Measurements from ENCODE around the gene PDZD2. TPM values are rescaled to one million over a fixed set of nuclear protein-coding genes. Genes with fewer than 3 reads are reported as not detected.

Gene PDZD2
- total RNA-seq, 1 donor from 2014 or later: 6.7 TPM

GRCh38 chr5:31954091-31954490, 315.2 kb downstream of the PDZD2 start:
- DNase-seq (ENCODE audit: low read depth): no peak
- no peak for TF ChIP-seq CTCF (IDR thresholded peaks at IDR 0.05; ENCODE audit: insufficient read depth, low read length, poor library complexity, severe bottlenecking)
- Histone ChIP-seq H3K27me3 (ENCODE audit: control insufficient read depth, insufficient read depth, low read length) (no peaks in the 10 kb centered on the region), H3K4me3 (ENCODE audit: low read depth, low read length) (no peak overlapping the region), H3K36me3 (ENCODE audit: control insufficient read depth, insufficient read depth, low read length) (no peaks in the 10 kb centered on the region)

- no peak for TF ChIP-seq CTCF (IDR thresholded peaks at IDR 0.05; ENCODE audit: insufficient read depth, low read length, poor library complexity, severe bottlenecking)
- Histone ChIP-seq H3K4me3 (ENCODE audit: low read depth, low read length) (no peak overlapping the region), H3K36me3 (ENCODE audit: control insufficient read depth, insufficient read depth, low read length) (no peaks in the 10 kb centered on the region), H3K27me3 (ENCODE audit: control insufficient read depth, insufficient read depth, low read length) (no peaks in the 10 kb centered on the region)
- DNase-seq (ENCODE audit: low read depth): no peak
These were observed 318.2 kb downstream of the PDZD2 start for GRCh38 chr5:31957151-31957550.

GRCh38 chr5:31962351-31962751, 323.4 kb downstream of the PDZD2 start:
- TF ChIP-seq CTCF (IDR thresholded peaks at IDR 0.05; ENCODE audit: insufficient read depth, low read length, poor library complexity, severe bottlenecking): no peak
- no peak overlapping the region for H3K4me3 ChIP-seq (ENCODE audit: low read depth, low read length)
- H3K36me3 ChIP-seq (ENCODE audit: control insufficient read depth, insufficient read depth, low read length): no peaks in the 10 kb centered on the region
- no peak for DNase-seq (ENCODE audit: low read depth)
- no peaks in the 10 kb centered on the region for H3K27me3 ChIP-seq (ENCODE audit: control insufficient read depth, insufficient read depth, low read length)

DNA sequence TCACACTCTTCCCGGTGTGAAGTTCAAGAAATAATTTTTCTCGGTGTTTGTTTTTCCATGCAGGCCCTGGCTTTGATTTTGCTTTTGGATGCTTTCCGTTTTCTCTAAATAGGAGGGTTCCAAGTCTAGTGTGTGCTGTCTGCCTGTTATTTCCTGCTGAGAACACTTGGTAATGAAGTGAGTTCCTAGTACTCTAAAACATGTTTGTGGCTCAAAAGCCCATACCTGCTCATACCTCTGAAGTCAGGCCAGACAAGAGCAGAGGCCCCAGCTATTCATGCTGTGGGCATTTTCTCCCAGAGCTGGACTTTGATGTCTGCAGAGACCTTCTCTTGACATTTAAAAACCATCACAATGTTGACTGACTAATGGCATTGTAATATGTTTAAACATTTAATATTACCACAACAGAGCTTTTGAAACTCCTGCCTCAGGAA, 324.0 kb downstream of the PDZD2 start:
- peak; percentile 5 for DNase-seq (ENCODE audit: low read depth)
- Histone ChIP-seq H3K36me3 (ENCODE audit: control insufficient read depth, insufficient read depth, low read length) (no peaks in the 10 kb centered on the region), H3K4me3 (ENCODE audit: low read depth, low read length) (no peak overlapping the region), H3K27me3 (ENCODE audit: control insufficient read depth, insufficient read depth, low read length) (no peaks in the 10 kb centered on the region)
- no peak for TF ChIP-seq CTCF (IDR thresholded peaks at IDR 0.05; ENCODE audit: insufficient read depth, low read length, poor library complexity, severe bottlenecking)

GRCh38 chr5:31963358-31964006, 324.6 kb downstream of the PDZD2 start:
- Histone ChIP-seq H3K4me3 (ENCODE audit: low read depth, low read length) (no peak overlapping the region), H3K27me3 (ENCODE audit: control insufficient read depth, insufficient read depth, low read length) (no peaks in the 10 kb centered on the region), H3K36me3 (ENCODE audit: control insufficient read depth, insufficient read depth, low read length) (no peaks in the 10 kb centered on the region)
- DNase-seq (ENCODE audit: low read depth): no peak
- no peak for TF ChIP-seq CTCF (IDR thresholded peaks at IDR 0.05; ENCODE audit: insufficient read depth, low read length, poor library complexity, severe bottlenecking)

- H3K4me3 ChIP-seq (ENCODE audit: low read depth, low read length): no peak overlapping the region
- H3K27me3 ChIP-seq (ENCODE audit: control insufficient read depth, insufficient read depth, low read length): no peaks in the 10 kb centered on the region
- no peaks in the 10 kb centered on the region for H3K36me3 ChIP-seq (ENCODE audit: control insufficient read depth, insufficient read depth, low read length)
- DNase-seq (ENCODE audit: low read depth): no peak
- TF ChIP-seq CTCF (IDR thresholded peaks at IDR 0.05; ENCODE audit: insufficient read depth, low read length, poor library complexity, severe bottlenecking): no peak
These were observed 325.1 kb downstream of the PDZD2 start for GRCh38 chr5:31964007-31964360.

Measured in kidney epithelial cell (primary cell).